Adrenal gland (tissue), 12 donors: ENCODE data around the gene NSD1. TPM values are rescaled to one million over a fixed set of nuclear protein-coding genes. Genes with fewer than 3 reads are reported as not detected.
A peak's percentile ranks its signal among the peaks of the same experiment; 100 is the strongest.

Experiments used
- DNase-seq, 7 donors: peaks; one replicate each; pipeline ENCODE4 v3.0.0-alpha.2; 2019 to 2020
- H3K27ac ChIP-seq, 5 donors: fragments of 200-600 bp; sonication (generic) in 4 of 5; 1 replicate in 3 of 5; 2 replicates in 2 of 5; pipeline versions ENCODE4 v1.5.1 to v1.8.0; 2016 to 2020; ENCODE audit warnings: mild to moderate bottlenecking in 1 of 5
- H3K27me3 ChIP-seq: fragments of 200-600 bp; 2 replicates; pipeline ENCODE4 v1.8.0; 2021
- H3K36me3 ChIP-seq, 2 donors: fragments of 200-600 bp; replicated peaks in 1 of 2; 1 replicate in 1 of 2; 2 replicates in 1 of 2; pipeline versions ENCODE4 v1.5.1 to v1.8.0; 2018 to 2022
- H3K4me1 ChIP-seq, 2 donors: fragments of 200-600 bp; replicated peaks in 1 of 2; 1 replicate in 1 of 2; 2 replicates in 1 of 2; pipeline versions ENCODE4 v1.5.1 to v1.8.0; 2018 to 2021
- H3K4me3 ChIP-seq, 4 donors: fragments of 200-600 bp; sonication (generic) in 3 of 4; one replicate each; pipeline ENCODE4 v1.5.1; 2016 to 2018
- H3K9me3 ChIP-seq, 3 donors: fragments of 200-600 bp; sonication (generic) in 1 of 3; replicated peaks in 1 of 3; 1 replicate in 2 of 3; 2 replicates in 1 of 3; pipeline versions ENCODE4 v1.5.1 to v1.8.0; 2016 to 2021
- POLR2A ChIP-seq, 2 donors: fragments of 450-650 bp; IDR thresholded peaks; one replicate each; pipeline ENCODE4 v1.6.1; 2017; ENCODE audit warnings: antibody characterized with exemption in 2 of 2, mild to moderate bottlenecking in 2 of 2, moderate library complexity in 1 of 2
- WGBS, 4 donors: extraction: QIAGEN DNeasy Blood & Tissue Kit in 2 of 4; methylation state at CpG; one replicate each; pipeline versions ENCODE4 v1.1.5 to v1.1.7; 2013 to 2017; 5-methylcytosine and 5-hydroxymethylcytosine counted together
- intact Hi-C, 2 donors: fragments of 100-400 bp; cut with DNase I; formaldehyde crosslinking; loops; one replicate each; pipeline versions ENCODE4 v1.14.1 to v1.15.0; 2022 to 2023
- polyA plus RNA-seq, 3 donors: library from polyadenylated mRNA; stranded (reverse); fragments of 200-250 nt in 2 of 3; fragments of 350-450 nt in 1 of 3; fragmentation: Illumina TruSeq in 1 of 3; extraction: RNeasy Lipid Tissue Mini Kit (QIAGEN cat#74804) in 1 of 3; gene quantifications; one replicate each; pipeline ENCODE4 v1.2.3, GENCODE V29; 2013 to 2014
- total RNA-seq, 9 donors: library from RNA; depleted of rRNA in 4 of 9; stranded (reverse); fragments of >200 nt in 4 of 9; fragments of 120-200 nt in 1 of 9; fragmentation: NEBNext Ultra II Directional in 1 of 9; extraction: Animal tissue kit (Norgen Biotek cat#: 25700) in 1 of 9; gene quantifications; one replicate each; pipeline versions ENCODE4 v1.1.0 to v1.2.4, GENCODE V29; 2013 to 2023
- TF ChIP-seq, protein P1 (sequence below), 6 experiments: fragments of 450-650 bp in 4 of 6; fragments of 200-600 bp in 2 of 6; sonication (generic) in 1 of 6; IDR thresholded peaks; 1 replicate in 5 of 6; 2 replicates in 1 of 6; pipeline versions ENCODE4 v1.5.1 to v1.8.0; 2016 to 2021; ENCODE audit warnings: antibody characterized with exemption in 6 of 6, mild to moderate bottlenecking in 2 of 6, moderate library complexity in 1 of 6
- donor health status: healthy with polysubstance abuse.
- donor health status: Bipolar disorder and iron deficiency.
- donor health status: DM: yes; HTN: yes; CAD: no.
- donor health status: DM: no; HTN: no; CAD: no.
- donor health status: DM: no; HTN: no; CAD: no.
- donor health status: DM: yes; HTN: yes; CAD: no.

The NSD1 gene
- total and polyA plus RNA-seq, 12 donors = 6.4 to 73.9 (median 44.3) TPM

DNA sequence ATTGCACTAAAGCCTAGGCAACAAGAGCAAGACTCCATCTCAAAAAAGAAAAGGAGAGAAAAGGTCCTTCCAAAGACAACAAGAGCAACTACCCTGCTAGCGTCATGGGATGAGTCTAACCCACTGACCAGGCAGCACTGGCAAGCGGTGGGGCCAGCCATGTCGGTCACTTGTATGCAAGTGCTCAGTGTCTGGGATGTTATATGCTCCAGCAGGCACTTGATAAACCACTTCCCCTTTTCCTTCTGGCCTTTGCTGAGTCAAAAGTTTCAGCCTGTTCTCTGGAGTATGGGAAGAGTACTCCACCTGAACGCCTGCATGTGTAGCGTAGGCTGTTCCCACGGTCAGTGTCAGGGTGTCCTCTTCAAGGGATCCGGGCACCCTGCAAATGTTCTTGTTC is 187.3 kb downstream of the NSD1 start:
- no peaks in the 10 kb centered on the region for H3K27me3 ChIP-seq
- intact Hi-C loops = no loop called here
- no peak for TF ChIP-seq POLR2A (IDR thresholded peaks at IDR 0.05)
- TF ChIP-seq, protein P1, sequence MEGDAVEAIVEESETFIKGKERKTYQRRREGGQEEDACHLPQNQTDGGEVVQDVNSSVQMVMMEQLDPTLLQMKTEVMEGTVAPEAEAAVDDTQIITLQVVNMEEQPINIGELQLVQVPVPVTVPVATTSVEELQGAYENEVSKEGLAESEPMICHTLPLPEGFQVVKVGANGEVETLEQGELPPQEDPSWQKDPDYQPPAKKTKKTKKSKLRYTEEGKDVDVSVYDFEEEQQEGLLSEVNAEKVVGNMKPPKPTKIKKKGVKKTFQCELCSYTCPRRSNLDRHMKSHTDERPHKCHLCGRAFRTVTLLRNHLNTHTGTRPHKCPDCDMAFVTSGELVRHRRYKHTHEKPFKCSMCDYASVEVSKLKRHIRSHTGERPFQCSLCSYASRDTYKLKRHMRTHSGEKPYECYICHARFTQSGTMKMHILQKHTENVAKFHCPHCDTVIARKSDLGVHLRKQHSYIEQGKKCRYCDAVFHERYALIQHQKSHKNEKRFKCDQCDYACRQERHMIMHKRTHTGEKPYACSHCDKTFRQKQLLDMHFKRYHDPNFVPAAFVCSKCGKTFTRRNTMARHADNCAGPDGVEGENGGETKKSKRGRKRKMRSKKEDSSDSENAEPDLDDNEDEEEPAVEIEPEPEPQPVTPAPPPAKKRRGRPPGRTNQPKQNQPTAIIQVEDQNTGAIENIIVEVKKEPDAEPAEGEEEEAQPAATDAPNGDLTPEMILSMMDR (IDR thresholded peaks at IDR 0.05) = no peak
- H3K36me3 ChIP-seq = no peaks in the 10 kb centered on the region
- H3K4me1 ChIP-seq = no peaks in the 10 kb centered on the region
- H3K27ac ChIP-seq = no peak overlapping the region
- H3K9me3 ChIP-seq = no peaks in the 10 kb centered on the region
- H3K4me3 ChIP-seq = no peak overlapping the region
- peak in 1 of 7 donors; percentile 35 for DNase-seq
- 77 to 85% (median 83%) methylated on average over 7 of the region's 7 CpGs for WGBS, 4 donors

DNA sequence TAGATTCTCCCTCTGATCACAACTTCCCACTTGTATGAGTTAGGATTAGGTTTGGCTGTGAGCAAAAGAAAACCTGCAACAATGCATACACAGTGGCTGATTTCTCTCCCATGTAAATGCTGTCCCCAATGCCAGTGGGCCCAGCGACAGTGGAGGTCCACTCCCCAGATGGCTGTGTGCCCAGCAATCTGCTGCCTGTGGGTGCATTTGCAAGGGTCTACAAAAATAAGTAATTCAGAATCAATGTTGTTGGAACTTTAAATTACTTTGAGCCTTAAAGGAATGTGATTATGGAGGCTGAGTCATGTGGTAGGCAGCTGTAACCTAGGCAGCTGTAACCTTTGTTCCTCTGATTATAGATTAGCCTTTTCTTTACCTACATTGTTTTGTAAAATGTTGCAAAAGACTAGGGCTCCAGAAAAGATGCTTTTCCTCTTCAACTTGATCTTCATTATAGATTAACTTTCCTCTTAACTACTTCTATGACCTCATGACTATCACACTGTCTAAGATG is 192.4 kb downstream of the NSD1 start:
- Histone ChIP-seq H3K4me1 (no peaks in the 10 kb centered on the region), H3K27me3 (no peaks in the 10 kb centered on the region), H3K9me3 (no peaks in the 10 kb centered on the region), H3K36me3 (peaks cover 0 to 15% of the 10 kb centered on the region in 2 donors), H3K4me3 (no peak overlapping the region), H3K27ac (no peak overlapping the region)
- intact Hi-C loops = no loop called here
- WGBS, 4 donors = 88 to 100% (median 95%) methylated on average over 1 of the region's 1 CpG
- no peak for DNase-seq
- TF ChIP-seq, protein P1 (IDR thresholded peaks at IDR 0.05) = no peak
- TF ChIP-seq POLR2A (IDR thresholded peaks at IDR 0.05) = no peak

DNA sequence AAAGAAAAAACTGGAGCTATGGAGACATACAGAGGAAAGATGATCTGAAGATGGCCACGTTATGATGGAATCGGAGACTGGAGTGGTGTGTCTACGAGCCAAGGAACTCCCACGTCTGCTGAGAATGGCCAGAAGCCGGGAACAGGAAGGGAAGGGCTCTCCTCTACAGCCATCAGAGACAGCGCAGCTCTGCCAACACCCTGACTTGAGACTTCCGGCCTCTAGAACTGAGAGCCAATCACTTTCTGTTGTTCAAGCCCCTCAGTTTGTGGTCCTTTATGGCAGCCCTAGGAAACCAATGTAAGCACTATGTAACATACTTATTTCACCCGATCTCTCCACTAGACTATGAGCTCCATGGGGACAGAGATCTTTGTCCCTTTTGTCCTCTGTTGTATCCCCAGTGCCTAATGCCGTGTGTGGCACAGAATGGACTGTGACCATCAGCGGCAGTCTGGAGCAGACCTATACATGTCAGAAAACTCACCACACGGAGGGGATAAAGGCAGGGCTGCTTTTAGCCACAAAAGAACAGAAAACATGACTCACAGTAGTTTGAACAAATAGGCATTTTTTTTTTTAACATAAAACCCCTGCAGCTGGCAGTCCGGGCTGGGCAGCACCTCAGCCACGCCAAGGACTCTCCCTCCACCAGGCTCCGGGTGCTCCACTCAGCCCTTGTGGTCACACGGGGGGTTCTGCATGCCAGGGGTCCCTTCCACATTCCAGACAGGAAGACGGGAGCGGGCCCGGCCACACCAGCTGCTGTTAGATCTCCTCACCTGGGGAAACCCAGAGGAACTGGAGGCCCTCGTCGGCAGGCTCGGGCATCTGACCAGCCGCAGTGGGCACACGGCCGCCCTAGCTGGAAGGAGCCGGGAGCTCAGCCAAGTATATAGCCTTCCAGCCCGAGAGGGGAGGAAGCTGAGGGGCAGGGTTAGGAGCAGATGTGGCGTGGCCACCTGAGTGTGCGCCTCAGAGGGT is 194.3 kb downstream of the NSD1 start:
- Histone ChIP-seq H3K9me3 (no peaks in the 10 kb centered on the region), H3K4me3 (no peak overlapping the region), H3K27ac (peak overlapping the region in 1 of 5 donors; percentile 16), H3K27me3 (no peaks in the 10 kb centered on the region), H3K36me3 (peaks cover 0 to 32% of the 10 kb centered on the region in 2 donors), H3K4me1 (no peaks in the 10 kb centered on the region)
- 76 to 82% (median 78%) methylated on average over 23 to 28 of the region's 28 CpGs for WGBS, 4 donors
- intact Hi-C loops = no loop called here
- TF ChIP-seq POLR2A (IDR thresholded peaks at IDR 0.05) = no peak
- TF ChIP-seq, protein P1 (IDR thresholded peaks at IDR 0.05) = no peak
- DNase-seq = no peak

DNA sequence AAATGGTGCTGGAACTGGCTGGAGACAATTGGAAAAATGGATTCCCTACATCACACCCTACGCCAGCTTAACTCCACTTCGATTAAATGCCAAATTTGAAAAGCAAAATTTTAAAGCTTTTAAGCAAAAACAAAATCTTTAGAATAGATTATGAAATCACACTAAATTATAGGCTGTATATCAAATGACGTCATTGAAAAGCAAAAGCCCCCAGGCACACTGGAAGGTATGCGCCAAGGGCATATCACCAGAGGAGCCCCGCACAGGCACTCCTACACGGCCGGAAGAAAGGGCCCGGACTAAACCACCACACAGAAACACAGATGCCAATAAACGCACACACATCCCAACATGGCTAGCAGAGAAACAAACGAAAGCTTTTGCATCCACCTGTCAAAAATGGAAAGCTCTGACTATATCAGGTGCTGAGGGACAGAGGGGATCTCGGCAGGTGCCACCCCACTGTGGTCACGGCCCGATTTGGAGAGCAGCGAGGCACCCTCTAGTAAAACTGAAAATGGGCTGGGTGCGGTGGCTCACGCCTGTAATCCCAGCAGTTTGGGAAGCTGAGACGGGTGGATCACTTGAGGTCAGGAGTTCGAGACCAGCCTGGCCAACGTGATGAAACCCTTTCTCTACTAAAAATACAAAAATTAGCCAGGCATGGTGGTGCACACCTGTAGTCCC is 195.1 kb downstream of the NSD1 start:
- Histone ChIP-seq H3K4me3 (no peak overlapping the region), H3K4me1 (no peaks in the 10 kb centered on the region), H3K27me3 (no peaks in the 10 kb centered on the region), H3K36me3 (peaks cover 0 to 41% of the 10 kb centered on the region in 2 donors), H3K27ac (no peak overlapping the region), H3K9me3 (no peaks in the 10 kb centered on the region)
- intact Hi-C loops = no loop called here
- WGBS, 4 donors = 89 to 95% (median 92%) methylated on average over 19 of the region's 19 CpGs
- TF ChIP-seq, protein P1 (IDR thresholded peaks at IDR 0.05) = no peak
- TF ChIP-seq POLR2A (IDR thresholded peaks at IDR 0.05) = no peak
- no peak for DNase-seq
